A549 (cell line): ENCODE measurements around the gene PCDH15.

Experiments
- BHLHE40 ChIP-seq: IDR thresholded peaks from 2 replicates; pipeline ENCODE4 v1.6.1; 2012; ENCODE audit warnings: low read depth, low read length, inconsistent platforms
- CHD2 ChIP-seq: fragments of 150-350 bp; IDR thresholded peaks from 2 replicates; pipeline ENCODE4 v1.6.1; 2014; ENCODE audit warnings: low read length; ENCODE audit not compliant: partially characterized antibody
- FOSB ChIP-seq: fragments of 250-450 bp; sonication (Bioruptor Pico); IDR thresholded peaks from 2 replicates; pipeline ENCODE4 v1.5.0; 2020; ENCODE audit warnings: mild to moderate bottlenecking, moderate library complexity
- HDAC2 ChIP-seq: fragments of 200-600 bp; sonication (generic); IDR thresholded peaks from 2 replicates; pipeline ENCODE4 v1.6.1; 2016
- JUN ChIP-seq, 2 experiments: fragments of >200 bp; sonication (Bioruptor Twin); formaldehyde crosslinking; IDR thresholded peaks; 2 replicates in 1 of 2; 3 replicates in 1 of 2; pipeline ENCODE4 v1.6.1; 2016 to 2017
- MAFK ChIP-seq: fragments of 450-650 bp; IDR thresholded peaks from 2 replicates; pipeline ENCODE4 v1.6.1; 2014; ENCODE audit not compliant: partially characterized antibody
- MYC ChIP-seq: IDR thresholded peaks from 2 replicates; pipeline ENCODE4 v1.6.1; 2012; ENCODE audit warnings: mild to moderate bottlenecking, inconsistent platforms, low read length, improper control_type of control experiment, borderline replicate concordance
- POLR2A ChIP-seq: IDR thresholded peaks from 2 replicates; pipeline ENCODE4 v1.6.1; 2012; ENCODE audit warnings: mild to moderate bottlenecking, low read length
- RCOR1 ChIP-seq: fragments of 150-350 bp; IDR thresholded peaks from 2 replicates; pipeline ENCODE4 v1.6.1; 2014; ENCODE audit warnings: antibody characterized with exemption, low read length, low read depth
- ZFP36 ChIP-seq: fragments of 450-650 bp; IDR thresholded peaks from 2 replicates; pipeline ENCODE4 v1.6.1; 2014; ENCODE audit warnings: borderline replicate concordance; ENCODE audit not compliant: partially characterized antibody
- TF ChIP-seq, protein P1 (sequence below): fragments of >200 bp; sonication (Bioruptor Twin); formaldehyde crosslinking; IDR thresholded peaks from 3 replicates; pipeline ENCODE4 v1.5.1; 2016

DNA sequence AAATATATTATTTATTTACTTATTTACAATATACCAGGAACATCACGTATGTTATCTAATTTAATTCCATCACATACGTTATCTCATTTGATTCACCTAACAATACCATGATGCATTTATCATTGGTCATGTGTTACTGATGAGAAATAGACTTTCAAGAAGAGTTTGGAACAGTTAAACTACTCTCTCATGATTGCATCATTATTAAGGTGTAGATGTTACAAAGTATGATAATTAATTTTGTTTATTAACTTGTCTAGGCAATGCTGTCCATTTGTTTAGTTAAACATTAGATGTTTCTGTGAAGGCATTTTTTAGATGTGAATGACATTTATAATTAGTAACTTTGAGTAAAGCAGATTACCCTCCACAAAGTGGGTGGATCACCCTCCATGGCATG, 32.0 kb upstream of the PCDH15 start:
- TF ChIP-seq POLR2A (no peak), FOSB (CRISPR knock-in tag) (no peak), HDAC2 (no peak), JUN (IDR thresholded peaks at IDR 0.05) (no peak), CHD2 (no peak), MYC (no peak), BHLHE40 (no peak), MAFK (no peak), RCOR1 (no peak), ZFP36 (no peak)
- TF ChIP-seq, protein P1, sequence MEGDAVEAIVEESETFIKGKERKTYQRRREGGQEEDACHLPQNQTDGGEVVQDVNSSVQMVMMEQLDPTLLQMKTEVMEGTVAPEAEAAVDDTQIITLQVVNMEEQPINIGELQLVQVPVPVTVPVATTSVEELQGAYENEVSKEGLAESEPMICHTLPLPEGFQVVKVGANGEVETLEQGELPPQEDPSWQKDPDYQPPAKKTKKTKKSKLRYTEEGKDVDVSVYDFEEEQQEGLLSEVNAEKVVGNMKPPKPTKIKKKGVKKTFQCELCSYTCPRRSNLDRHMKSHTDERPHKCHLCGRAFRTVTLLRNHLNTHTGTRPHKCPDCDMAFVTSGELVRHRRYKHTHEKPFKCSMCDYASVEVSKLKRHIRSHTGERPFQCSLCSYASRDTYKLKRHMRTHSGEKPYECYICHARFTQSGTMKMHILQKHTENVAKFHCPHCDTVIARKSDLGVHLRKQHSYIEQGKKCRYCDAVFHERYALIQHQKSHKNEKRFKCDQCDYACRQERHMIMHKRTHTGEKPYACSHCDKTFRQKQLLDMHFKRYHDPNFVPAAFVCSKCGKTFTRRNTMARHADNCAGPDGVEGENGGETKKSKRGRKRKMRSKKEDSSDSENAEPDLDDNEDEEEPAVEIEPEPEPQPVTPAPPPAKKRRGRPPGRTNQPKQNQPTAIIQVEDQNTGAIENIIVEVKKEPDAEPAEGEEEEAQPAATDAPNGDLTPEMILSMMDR, result no peak
